Mucosa of stomach (tissue), 1 donor: ENCODE results near the gene TBC1D3I.
"Not testable (repeated sequence)": the region's sequence is repeated elsewhere in the genome, so short reads cannot be mapped to it uniquely, and the experiment has no call there.

Experiments used
- H3K27me3 ChIP-seq: one replicate; pipeline ENCODE4 v1.7.0; 2013; ENCODE audit warnings: mild to moderate bottlenecking, low read length; ENCODE audit not compliant: control insufficient read depth, insufficient read depth
- H3K36me3 ChIP-seq: one replicate; pipeline ENCODE4 v1.7.0; 2013; ENCODE audit warnings: low read length; ENCODE audit not compliant: control insufficient read depth, insufficient read depth
- H3K4me1 ChIP-seq: one replicate; pipeline ENCODE4 v1.7.0; 2013; ENCODE audit warnings: mild to moderate bottlenecking, low read length; ENCODE audit not compliant: control insufficient read depth, insufficient read depth
- H3K4me3 ChIP-seq: one replicate; pipeline ENCODE4 v1.7.0; 2013; ENCODE audit warnings: low read length
- H3K9ac ChIP-seq: one replicate; pipeline ENCODE4 v1.7.0; 2013; ENCODE audit warnings: mild to moderate bottlenecking, low read length, moderate library complexity
- H3K9me3 ChIP-seq: one replicate; pipeline ENCODE4 v1.7.0; 2013; ENCODE audit warnings: mild to moderate bottlenecking, low read length, moderate library complexity; ENCODE audit not compliant: control insufficient read depth
- donor health status: Pancreatic carcinoma.

Gene TBC1D3I

DNA sequence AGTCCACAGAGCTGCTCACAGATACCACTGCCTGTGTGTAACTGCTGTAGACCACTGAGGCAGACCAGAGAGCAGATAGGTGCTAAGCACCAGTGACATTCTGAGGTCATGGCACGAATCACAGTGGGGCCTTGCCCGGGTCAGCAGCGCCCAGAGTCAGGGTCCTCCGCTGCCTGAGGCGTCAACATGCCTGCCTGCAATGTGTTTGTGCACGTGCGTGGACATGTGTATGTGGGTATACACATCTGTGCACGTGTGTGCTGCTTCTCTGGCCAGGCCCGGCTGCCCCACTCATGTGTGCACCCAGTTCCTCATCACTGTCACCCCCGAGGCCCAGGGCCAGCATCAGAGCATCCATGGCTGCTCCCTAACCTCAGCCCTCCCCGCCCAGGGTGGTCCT lies at the start of gene TBC1D3I:
TBC1D3I (minus strand) TSS at position 101 of the 400 bp plus-strand sequence. CDS start 1,585 bp downstream, outside the sequence.
- H3K4me3 ChIP-seq, H3K9ac ChIP-seq, H3K9me3 ChIP-seq: not testable (repeated sequence)

DNA sequence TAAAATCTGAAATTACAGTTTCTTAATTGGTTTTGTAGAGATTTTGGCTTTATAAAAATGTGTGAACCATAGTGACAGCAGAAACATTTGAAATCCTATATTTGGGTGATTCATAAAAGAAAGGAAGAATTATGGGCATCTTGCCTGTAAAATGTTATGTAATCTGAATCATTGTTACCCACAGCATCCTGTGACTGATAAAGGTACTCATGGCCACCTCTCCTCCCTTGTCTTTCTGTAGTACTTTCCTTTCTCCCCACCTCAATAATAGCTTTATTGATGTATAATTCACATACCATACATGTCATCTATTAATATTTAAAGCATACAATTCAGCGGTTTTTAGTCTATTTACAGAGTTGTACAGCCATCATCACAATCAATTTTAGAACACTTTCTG lies 30.8 kb upstream of the TBC1D3I start:
- H3K9me3 ChIP-seq, H3K27me3 ChIP-seq, H3K9ac ChIP-seq, H3K4me1 ChIP-seq, H3K36me3 ChIP-seq, H3K4me3 ChIP-seq: not testable (repeated sequence)

More for the DNA sequence above, at the start of gene TBC1D3I:
- not testable (repeated sequence) for H3K27me3 ChIP-seq, H3K4me1 ChIP-seq, H3K36me3 ChIP-seq

DNA sequence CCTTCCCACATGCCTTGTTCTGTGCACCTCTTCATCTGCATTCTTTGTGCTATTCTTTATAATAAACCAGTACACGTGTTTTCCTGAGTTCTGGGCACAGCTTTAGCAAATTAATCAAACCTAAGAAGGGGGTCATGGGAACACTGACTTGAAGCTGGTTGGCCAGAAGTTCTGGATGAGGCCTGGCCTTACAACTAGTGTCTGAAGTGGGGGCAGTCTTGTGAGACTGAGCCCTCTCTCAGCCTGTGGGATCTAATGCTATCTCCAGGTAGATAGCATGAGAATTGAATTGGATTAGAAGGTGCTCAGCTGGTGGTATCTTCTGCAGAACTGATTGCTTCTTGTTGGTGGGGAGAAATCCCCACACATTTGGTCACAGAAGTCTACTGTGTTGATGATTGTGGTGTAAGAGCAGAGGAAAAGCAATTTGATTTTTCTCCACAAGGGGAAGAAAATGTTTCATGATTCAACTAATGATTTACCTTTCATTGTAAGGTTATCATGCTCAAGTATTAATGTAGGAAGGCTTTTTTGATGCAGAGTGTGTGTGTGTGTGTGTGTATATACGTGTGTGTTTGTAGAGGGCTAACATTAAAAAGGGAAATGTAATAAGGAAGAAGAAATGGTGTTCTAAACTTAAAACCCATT lies 25.7 kb upstream of the TBC1D3I start:
- not testable (repeated sequence) for H3K36me3 ChIP-seq, H3K4me1 ChIP-seq, H3K9ac ChIP-seq, H3K9me3 ChIP-seq, H3K4me3 ChIP-seq, H3K27me3 ChIP-seq

- not testable (repeated sequence) for H3K36me3 ChIP-seq, H3K27me3 ChIP-seq, H3K9me3 ChIP-seq, H3K9ac ChIP-seq, H3K4me3 ChIP-seq, H3K4me1 ChIP-seq
Measured at GRCh38 chr17:36284219-36284618, 19.8 kb upstream of the TBC1D3I start.

DNA sequence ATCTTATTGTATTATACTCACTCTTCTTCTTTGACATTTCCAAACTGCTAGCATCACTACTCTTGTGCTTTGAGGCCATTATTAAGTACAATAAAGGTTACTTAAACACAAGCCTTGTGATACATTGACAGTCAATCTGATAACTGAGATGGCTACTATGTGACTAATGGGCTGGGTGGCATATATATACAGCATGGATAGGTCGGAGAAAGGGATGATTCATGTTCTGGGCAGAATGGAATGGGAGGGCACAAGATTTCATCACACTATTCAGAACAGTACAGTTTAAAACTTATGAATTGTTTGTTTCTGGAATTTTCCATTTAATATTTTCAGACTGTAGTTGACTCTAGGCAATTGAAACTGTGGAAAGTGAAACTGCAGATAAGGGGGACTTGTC lies 18.9 kb upstream of the TBC1D3I start:
- H3K27me3 ChIP-seq, H3K9me3 ChIP-seq, H3K9ac ChIP-seq: not testable (repeated sequence)

DNA sequence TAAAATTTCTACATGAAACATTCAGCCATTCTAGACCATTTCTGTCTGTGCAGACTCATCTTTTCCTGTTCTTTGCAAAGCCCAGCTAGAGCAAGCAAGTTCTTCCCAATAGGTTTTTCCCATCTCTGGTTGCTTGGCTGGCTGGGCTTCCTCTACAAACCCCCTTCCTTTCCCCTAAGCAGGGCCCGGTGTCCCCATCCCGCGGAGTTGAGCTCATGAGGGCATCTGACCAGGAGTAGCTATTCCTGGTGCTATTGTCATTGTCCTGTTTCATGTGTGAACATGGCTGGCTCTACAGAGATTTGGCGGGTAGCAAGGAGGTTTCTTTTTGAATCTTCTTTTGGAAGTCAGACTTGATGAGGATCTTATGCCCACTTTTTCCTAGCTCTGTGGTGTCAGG lies 22.3 kb downstream of the TBC1D3I start:
- H3K9me3 ChIP-seq, H3K36me3 ChIP-seq, H3K4me3 ChIP-seq, H3K27me3 ChIP-seq, H3K4me1 ChIP-seq, H3K9ac ChIP-seq: not testable (repeated sequence)

More for the DNA sequence above, 18.9 kb upstream of the TBC1D3I start:
- H3K4me1 ChIP-seq, H3K36me3 ChIP-seq, H3K4me3 ChIP-seq: not testable (repeated sequence)

DNA sequence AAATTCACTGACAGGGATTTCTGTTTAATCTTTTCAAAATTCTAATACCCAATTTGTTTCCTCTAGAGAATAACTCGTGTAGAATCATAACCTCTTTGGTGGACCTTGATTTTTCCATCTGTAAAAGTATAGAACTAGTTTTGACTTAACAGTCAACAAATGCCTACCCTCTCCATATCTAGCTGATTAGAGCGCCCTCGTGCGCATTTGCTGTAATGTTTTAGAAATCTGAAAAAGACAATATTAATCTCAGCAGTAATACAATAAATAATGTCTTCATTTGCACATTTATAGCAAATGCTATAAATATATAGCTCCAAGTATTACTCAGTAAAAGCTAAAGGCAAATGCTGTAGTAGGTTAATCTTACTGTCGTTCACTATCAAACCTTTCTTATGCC lies 34.7 kb downstream of the TBC1D3I start:
- not testable (repeated sequence) for H3K36me3 ChIP-seq, H3K4me3 ChIP-seq, H3K9me3 ChIP-seq, H3K9ac ChIP-seq, H3K27me3 ChIP-seq, H3K4me1 ChIP-seq

DNA sequence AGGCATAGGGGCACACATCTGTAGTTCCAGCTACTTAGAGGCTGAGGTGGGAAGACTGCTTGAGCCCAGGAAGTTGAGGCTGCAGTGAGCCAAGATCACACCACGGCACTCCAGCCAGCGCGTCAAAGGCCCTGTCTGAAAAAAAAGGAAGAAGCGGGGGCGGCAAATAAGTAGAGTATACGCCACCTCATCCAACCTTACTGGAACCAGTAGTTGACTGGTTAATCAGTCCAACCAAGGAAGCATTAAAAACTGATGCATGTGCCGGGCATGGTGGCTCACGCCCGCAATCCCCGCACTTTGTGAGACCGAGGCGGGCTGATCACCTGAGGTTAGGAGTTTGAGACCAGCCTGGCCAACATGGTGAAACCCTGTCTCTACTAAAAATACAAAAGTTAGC lies 41.4 kb downstream of the TBC1D3I start:
- not testable (repeated sequence) for H3K9me3 ChIP-seq, H3K36me3 ChIP-seq, H3K9ac ChIP-seq

DNA sequence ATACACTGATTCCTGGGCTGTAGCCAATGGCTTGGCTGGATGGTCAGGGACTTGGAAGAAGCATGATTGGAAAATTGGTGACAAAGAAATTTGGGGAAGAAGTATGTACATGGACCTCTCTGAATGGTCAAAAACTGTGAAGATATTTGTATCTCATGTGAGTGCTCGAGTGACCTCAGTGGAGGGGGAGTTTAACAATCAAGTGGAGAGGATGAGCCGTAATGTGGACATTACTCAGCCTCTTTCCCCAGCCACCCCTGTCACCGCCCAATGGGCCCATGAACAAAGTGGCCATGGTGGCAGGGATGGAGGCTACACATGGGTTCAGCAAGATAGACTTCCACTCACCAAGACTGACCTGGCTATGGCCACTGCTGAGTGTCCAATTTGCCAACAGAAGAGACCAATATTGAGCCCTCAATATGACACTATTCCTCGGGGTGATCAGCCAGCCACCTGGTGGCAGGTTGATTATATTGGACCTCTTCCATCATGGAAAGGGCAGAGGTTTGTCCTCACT lies 42.7 kb downstream of the TBC1D3I start:
- H3K36me3 ChIP-seq, H3K9me3 ChIP-seq, H3K4me1 ChIP-seq, H3K4me3 ChIP-seq, H3K9ac ChIP-seq, H3K27me3 ChIP-seq: not testable (repeated sequence)

More for the DNA sequence above, 41.4 kb downstream of the TBC1D3I start:
- not testable (repeated sequence) for H3K27me3 ChIP-seq, H3K4me3 ChIP-seq, H3K4me1 ChIP-seq

DNA sequence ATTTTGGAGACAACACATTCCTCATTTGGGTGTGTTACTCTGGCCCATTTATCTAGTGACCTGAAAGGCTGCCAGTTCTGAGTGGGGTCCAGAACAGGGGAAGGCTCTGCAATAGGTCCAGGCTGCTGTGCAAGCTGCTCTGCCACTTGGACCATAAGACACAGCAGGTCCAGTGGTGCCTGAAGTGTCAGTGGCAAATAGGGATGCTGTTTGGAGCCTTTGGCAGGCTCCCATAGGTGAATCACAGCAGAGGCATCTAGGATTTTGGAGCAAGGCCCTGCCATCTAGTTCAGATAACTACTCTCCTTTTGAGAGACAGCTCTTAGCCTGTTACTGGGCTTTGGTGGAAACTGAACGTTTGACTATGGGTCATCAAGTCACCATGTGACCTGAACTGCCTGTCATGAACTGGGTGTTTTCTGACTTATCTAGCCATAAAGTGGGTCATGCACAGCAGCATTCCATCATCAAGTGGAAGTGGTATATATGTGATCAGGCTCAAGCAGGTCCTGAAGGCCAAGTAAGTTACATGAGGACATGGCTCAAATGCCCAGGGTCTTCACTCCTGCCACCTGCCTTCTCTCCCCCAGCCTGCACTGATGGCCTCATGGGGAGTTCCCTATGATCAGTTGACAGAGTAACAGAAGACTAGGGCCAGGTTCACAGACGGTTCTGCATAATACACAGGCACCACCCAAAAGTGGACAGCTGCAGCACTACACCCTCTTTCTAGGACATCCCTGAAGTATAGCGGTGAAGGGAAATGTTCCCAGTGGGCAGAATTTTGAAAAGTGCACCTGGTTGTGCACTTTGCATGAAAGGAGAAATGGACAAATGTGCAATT lies 43.4 kb downstream of the TBC1D3I start:
- not testable (repeated sequence) for H3K36me3 ChIP-seq, H3K4me1 ChIP-seq, H3K9me3 ChIP-seq, H3K27me3 ChIP-seq, H3K9ac ChIP-seq, H3K4me3 ChIP-seq

DNA sequence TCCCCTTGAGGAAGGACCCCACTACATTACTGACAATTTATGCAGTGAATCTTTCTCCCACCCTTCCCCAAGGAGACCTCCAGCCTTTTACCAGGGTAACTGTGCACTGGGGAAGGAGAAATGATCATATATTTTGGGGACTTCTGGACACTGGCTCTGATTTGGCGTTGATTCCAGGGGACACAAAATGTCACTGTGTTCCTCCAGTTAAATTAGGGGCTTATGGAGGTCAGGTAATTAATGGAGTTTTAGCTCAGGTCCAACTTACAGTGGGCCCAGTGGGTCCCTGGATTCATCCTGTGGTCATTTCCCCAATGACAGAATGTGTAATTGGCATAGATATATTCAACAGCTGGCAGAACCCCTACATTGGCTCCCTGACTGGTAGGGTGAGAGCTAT lies 44.8 kb downstream of the TBC1D3I start:
- not testable (repeated sequence) for H3K9me3 ChIP-seq, H3K4me1 ChIP-seq, H3K36me3 ChIP-seq, H3K9ac ChIP-seq, H3K4me3 ChIP-seq, H3K27me3 ChIP-seq

DNA sequence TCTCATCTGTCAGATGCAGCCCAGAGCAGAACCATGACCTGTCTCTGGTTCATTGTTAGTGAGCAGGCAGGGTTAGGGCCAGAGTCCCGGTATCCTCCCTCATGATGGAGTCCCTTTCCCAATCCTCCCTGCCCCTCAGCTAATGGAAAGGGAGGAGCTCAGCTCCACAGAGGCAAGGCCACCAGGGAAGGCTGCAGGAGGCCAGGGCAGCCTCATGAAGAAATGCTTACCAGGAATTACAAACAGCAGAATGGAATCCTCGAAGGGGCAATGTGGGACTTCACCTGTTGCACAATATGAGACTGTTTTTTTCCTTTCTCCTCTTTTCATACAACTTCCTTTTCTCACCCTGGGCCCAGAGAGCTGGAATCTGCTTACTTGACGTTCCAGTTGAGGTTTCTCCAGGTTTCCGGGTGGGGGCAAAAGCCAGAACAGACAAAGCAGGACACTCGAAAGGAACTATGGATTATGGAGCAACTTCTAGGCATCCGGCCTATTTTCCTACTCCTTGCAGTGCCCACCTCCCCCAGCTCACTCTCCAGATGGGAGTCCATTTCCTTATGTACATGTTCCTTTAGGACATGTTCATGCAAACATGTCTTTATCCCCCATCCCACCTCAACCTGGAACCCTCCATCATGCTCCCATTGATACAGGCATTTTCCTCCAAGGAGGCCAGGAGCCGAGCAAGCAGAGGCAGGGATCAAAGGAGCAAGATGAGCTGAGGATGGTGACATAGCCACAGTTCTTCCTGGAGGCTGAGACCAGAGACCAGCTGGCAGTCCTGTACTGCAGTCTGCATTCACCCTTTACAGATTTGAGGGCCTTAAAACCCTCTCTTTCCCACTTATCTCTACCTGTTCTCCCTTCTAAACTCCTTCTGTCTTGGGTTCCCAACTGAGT lies 48.7 kb downstream of the TBC1D3I start:
- H3K9ac ChIP-seq, H3K27me3 ChIP-seq, H3K9me3 ChIP-seq, H3K4me1 ChIP-seq, H3K4me3 ChIP-seq, H3K36me3 ChIP-seq: not testable (repeated sequence)
